ENCODE data around the gene KCNQ4. TPM values are rescaled to one million over a fixed set of nuclear protein-coding genes. Genes with fewer than 3 reads are reported as not detected.

The KCNQ4 gene
- polyA plus RNA-seq, 1 experiment: 0.06 TPM

GRCh38 chr1:40833979-40834378 lies 50.4 kb downstream of the KCNQ4 start:
- H3K27me3 ChIP-seq (ENCODE audit: control insufficient read depth, insufficient read depth, low read length): peaks cover 5% of the 10 kb centered on the region; the same call in 1 of the 2 replicates
- no peak overlapping the region for H3K4me3 ChIP-seq (ENCODE audit: low read depth, low read length)
- TF ChIP-seq CTCF (IDR thresholded peaks at IDR 0.05; ENCODE audit: insufficient read depth, low read depth, low read length): no peak
- H3K36me3 ChIP-seq (ENCODE audit: control insufficient read depth, insufficient read depth, low read length): no peaks in the 10 kb centered on the region
- DNase-seq (ENCODE audit: low read depth): no peak
- ChIA-PET POLR2A (interaction anchor here (0.7 kb wide), 1 partner anchor 442 kb away, joined by 13 read pairs; no protein-coding TSS in a partner anchor), CTCF (interaction anchor here (0.6 to 3.4 kb wide), 3 partner anchors 15 to 117 kb away, joined by 4 to 22 read pairs (median 7); no protein-coding TSS in a partner anchor)

- TF ChIP-seq CTCF (IDR thresholded peaks at IDR 0.05; ENCODE audit: insufficient read depth, low read depth, low read length): no peak
- Histone ChIP-seq H3K4me3 (ENCODE audit: low read depth, low read length) (no peak overlapping the region), H3K27me3 (ENCODE audit: control insufficient read depth, insufficient read depth, low read length) (peaks cover 5% of the 10 kb centered on the region; the same call in 1 of the 2 replicates), H3K36me3 (ENCODE audit: control insufficient read depth, insufficient read depth, low read length) (no peaks in the 10 kb centered on the region)
- DNase-seq (ENCODE audit: low read depth): no peak
- CTCF ChIA-PET: no interaction called here
- POLR2A ChIA-PET: no interaction called here
These were observed 51.5 kb downstream of the KCNQ4 start for GRCh38 chr1:40834968-40835545.

GRCh38 chr1:40836283-40836682 lies 52.7 kb downstream of the KCNQ4 start:
- Histone ChIP-seq H3K27me3 (ENCODE audit: control insufficient read depth, insufficient read depth, low read length) (peaks cover 5% of the 10 kb centered on the region; the same call in 1 of the 2 replicates), H3K4me3 (ENCODE audit: low read depth, low read length) (no peak overlapping the region), H3K36me3 (ENCODE audit: control insufficient read depth, insufficient read depth, low read length) (no peaks in the 10 kb centered on the region)
- CTCF ChIA-PET: interaction anchor here (1.4 to 4.3 kb wide), 2 partner anchors 13 to 168 kb away, joined by 3 to 25 read pairs; no protein-coding TSS in a partner anchor
- no peak for DNase-seq (ENCODE audit: low read depth)
- no peak for TF ChIP-seq CTCF (IDR thresholded peaks at IDR 0.05; ENCODE audit: insufficient read depth, low read depth, low read length)
- POLR2A ChIA-PET: no interaction called here

- ChIA-PET POLR2A (interaction anchor here (0.6 kb wide), 1 partner anchor 142 kb away, joined by 4 read pairs; the partner anchor contains the start of gene CTPS1), CTCF (interaction anchor here (1.4 to 4.3 kb wide), 3 partner anchors 11 to 167 kb away, joined by 3 to 25 read pairs (median 7); no protein-coding TSS in a partner anchor)
- no peak for TF ChIP-seq CTCF (IDR thresholded peaks at IDR 0.05; ENCODE audit: insufficient read depth, low read depth, low read length)
- Histone ChIP-seq H3K36me3 (ENCODE audit: control insufficient read depth, insufficient read depth, low read length) (no peaks in the 10 kb centered on the region), H3K4me3 (ENCODE audit: low read depth, low read length) (no peak overlapping the region), H3K27me3 (ENCODE audit: control insufficient read depth, insufficient read depth, low read length) (peaks cover 5% of the 10 kb centered on the region; the same call in 1 of the 2 replicates)
- DNase-seq (ENCODE audit: low read depth): no peak
These were observed 54.0 kb downstream of the KCNQ4 start for GRCh38 chr1:40837601-40838000.

- CTCF ChIA-PET: interaction anchor here (0.8 to 4.3 kb wide), 4 partner anchors 11 to 165 kb away, joined by 3 to 25 read pairs (median 8); no protein-coding TSS in a partner anchor
- POLR2A ChIA-PET: interaction anchor here (0.6 kb wide), 1 partner anchor 141 kb away, joined by 4 read pairs; the partner anchor contains the start of gene CTPS1
These were observed 54.7 kb downstream of the KCNQ4 start for GRCh38 chr1:40838045-40838979.

More at GRCh38 chr1:40838045-40838979, 54.7 kb downstream of the KCNQ4 start:
- Histone ChIP-seq H3K4me3 (ENCODE audit: low read depth, low read length) (no peak overlapping the region), H3K27me3 (ENCODE audit: control insufficient read depth, insufficient read depth, low read length) (peaks cover 5% of the 10 kb centered on the region), H3K36me3 (ENCODE audit: control insufficient read depth, insufficient read depth, low read length) (no peaks in the 10 kb centered on the region)
- no peak for TF ChIP-seq CTCF (IDR thresholded peaks at IDR 0.05; ENCODE audit: insufficient read depth, low read depth, low read length)
- no peak for DNase-seq (ENCODE audit: low read depth)

All from BJ (cell line).